ENCODE data around the gene DDRGK1.
"Not testable (repeated sequence)": the region's sequence is repeated elsewhere in the genome, so short reads cannot be mapped to it uniquely, and the experiment has no call there.

The DDRGK1 gene

DNA sequence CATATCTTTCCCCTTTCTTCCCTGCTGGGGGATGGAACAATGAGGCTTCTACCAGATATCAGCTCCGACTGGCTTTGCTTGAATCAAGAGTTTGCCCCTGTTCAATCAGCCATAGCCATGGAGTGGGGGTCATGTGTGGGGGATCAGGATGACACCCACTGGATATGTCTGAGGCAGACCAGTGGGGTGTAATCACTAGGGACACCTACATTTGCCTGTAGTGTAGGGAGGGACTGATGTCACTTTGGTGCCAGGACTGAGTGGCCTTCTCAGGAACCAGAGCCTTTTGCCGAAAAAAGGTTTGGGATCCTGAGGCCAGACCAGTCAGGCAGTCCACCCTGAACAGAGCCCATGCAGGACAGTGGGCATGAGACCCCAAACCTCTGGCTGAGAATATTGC, 5.9 kb upstream of the DDRGK1 start:
- DNase-seq, result no peak

GRCh38 chr20:3209946-3210317, 5.5 kb upstream of the DDRGK1 start:
- DNase-seq, result no peak

DNA sequence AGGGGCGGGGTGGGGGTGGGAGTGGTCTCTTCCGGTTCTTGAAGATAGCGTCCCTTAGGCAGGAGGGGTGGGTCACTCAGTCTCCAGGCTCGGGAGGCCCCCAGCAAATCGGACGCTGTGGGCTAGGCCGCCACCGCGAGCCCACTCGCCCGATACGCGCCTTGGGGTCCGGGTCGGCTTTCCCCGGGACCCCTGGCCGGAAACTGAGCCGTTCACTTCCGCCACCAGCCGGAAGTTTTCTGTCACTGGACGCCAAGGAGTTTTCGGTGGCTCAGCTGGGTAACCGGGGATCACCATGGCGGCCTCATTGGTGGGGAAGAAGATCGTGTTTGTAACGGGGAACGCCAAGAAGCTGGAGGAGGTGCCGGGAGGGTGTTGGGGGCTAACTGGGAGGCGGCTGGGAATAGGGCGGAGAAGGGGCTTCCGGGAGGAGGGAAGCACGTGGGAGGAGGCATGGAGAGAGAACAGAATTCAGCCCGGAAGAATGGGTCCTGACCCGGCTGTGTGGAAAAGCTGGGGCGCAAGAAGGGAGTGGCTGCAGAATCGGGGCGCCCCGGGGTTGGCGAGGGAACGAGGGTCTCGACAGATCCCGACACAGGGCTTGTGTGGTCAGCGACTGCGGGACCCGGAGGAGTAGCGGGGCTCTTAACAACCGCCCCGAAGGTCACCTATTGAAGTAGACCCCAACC, 4.9 kb upstream of the DDRGK1 start, which contains the start of gene ITPA:
TSS of gene ITPA (plus strand) at position 242 of the 689 bp plus-strand sequence. CDS start at position 296, 54 bp downstream.
- peak; percentile 39 for DNase-seq

DNA sequence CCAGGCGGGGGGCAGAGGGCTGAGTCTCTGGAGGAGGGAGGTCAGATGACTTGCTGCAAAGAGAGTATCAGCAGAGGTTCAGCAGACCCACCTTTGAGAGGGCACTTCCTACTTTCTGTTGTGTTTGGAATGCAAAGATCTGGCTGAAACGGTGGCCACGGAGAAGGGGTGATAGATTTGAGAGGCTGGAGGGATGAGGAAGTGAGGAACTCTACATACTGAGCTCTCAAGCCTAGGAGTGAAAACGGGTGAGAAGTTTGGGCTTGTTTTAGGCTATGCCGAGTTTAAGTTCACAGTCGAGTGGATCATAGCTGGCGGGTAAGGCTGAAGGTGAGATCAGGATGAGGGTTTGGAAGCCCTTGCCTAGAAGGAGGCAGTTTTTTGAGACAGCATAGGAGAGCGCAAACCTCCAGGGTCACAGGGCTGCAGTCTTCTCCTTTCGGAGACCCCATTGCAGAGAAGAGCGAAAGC, 4.3 kb upstream of the DDRGK1 start:
- peak; percentile 15 for DNase-seq

GRCh38 chr20:3203315-3204123, 963 bp downstream of the DDRGK1 start:
- DNase-seq, result peak; percentile 28

DNA sequence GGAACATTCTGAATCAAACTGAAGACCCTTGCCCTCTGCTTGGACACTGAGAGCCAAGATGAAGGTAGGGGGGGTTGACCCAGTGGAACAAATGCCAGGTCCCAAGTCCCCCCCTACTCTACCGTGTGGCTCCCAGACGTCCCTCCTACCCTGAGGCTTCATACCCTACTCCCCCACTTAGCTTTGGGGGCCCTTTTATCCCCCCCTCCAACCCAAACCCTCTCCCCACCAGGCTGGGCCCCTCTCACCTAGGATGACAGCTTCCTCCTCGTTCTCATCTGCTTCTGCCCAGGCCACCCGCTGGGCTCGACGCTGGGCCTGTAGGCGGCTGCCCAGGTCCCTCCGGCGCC, 1.5 kb downstream of the DDRGK1 start:
- DNase-seq, result no peak

- DNase-seq, result no peak
These were observed 4.3 kb downstream of the DDRGK1 start for GRCh38 chr20:3199976-3200755.

DNA sequence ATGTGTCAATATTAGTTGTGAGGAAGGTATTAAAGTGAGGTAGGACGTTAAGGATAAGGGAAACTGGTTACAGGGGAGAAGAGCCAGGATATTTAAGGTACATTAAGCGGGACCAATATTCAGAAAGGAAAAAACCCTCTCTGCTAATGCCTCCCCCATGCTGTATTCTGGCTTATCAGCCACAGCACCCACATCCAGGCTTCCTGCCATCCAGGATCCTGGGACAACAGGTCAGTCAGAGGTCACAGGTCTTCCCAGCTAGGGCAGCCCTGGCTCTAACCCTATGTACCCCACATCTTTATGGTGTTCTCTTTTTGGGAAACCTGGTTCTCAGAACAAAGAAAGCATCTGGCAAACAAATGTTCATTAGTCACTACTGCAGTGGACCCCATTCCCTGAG, 5.3 kb downstream of the DDRGK1 start:
- no peak for DNase-seq

DNA sequence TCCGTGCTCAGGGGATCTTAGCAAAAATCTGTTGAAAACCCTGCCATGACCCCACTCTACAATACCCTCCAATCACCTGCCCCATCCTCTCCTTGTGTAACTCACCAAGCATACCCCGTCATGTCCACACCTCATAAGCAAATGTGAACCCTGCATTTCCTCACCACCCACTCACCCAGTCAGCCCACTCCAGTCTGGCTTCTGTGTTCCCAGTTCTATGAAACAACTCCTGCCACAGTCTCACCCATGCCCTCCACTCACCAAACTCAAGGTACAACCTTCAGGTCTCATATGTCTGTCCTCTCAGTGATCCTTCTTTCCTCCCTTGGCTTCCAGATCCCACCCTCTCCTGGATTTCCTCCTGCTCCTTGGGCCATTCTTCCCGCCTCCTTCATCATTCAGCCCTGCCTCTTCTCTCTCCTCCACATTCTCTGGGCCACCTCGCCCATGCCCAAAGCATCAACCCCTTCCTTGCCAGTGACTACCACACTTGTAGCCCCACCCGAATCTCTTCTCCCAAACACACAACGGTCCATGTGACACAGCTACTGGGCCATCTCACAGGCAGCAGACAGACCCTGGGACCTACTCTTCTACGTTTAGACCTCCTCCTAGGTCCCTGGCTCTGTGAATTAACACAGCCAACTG, 8.8 kb downstream of the DDRGK1 start:
- DNase-seq, result no peak

DNA sequence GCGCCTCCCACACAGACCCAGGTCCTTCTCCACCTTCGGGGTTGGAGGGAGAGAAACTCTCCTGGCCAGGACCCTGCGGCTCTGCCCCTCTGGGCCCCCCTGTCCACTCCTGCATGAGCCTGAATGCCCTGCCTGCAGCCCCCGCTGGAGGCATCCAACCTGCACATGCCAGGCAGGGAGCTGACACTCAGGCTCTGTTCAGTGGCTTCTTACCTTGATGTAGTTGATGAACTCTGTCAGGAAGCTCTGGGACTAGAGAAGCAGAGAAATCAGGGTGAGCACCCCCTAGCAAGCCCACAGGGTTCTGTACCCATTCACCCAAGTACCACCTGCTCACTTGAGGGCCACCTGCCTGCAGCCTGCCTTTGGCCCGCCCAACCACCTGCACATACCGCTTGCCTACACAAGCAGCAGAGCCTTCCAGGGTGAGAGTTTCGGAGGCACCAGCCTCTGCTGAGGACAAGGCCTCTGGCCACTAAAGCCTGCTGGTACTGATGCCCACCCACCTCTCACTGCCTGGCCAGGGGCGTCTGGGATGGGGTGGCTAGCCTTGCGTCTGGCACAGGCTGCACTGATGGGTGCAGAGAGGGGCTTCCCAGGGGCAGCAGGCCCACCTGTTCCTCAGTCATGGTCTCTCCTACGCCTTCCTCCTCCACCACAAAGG, 9.7 kb downstream of the DDRGK1 start:
- DNase-seq, result no peak

GRCh38 chr20:3193806-3194616, 10.5 kb downstream of the DDRGK1 start:
- no peak for DNase-seq

DNA sequence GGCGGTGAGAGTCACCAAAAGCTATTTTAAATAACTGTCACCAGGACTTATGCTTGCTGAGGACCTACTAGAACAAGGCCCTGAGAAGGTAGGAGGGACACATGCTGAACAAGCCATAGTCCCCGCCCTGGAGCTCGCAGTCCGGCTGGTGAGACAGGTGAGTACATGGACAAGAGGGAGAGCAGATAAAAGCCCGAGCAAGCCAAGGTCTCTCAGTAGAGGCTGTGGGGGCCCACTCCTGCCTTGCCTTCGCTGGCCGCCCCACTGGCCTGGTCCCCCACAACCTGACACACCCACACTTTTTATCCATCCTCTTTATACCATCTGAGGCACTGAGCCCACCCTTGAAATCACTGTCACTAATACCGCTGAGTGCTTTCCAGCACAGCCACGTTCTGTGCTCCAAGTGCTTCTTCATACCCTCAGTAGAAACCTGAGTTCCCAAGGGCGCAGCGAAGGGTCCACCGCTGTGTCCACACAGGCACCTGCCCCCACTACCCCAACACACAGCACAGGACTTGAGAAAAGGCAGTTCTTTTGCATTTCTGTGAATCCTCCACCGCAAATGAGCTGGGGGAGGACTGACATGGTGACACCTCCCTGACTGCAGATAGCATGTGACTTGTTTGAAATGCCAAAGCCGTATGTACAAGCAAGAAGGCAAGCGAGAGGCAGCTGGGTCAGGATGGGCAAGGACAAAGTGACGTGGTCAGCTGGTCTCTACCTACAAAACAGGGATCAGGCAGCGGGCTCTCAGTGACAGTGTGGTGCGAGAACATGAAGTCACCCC, 12.1 kb downstream of the DDRGK1 start:
- no peak for DNase-seq

- no peak for DNase-seq
These were observed 13.8 kb downstream of the DDRGK1 start for GRCh38 chr20:3190681-3191111.

DNA sequence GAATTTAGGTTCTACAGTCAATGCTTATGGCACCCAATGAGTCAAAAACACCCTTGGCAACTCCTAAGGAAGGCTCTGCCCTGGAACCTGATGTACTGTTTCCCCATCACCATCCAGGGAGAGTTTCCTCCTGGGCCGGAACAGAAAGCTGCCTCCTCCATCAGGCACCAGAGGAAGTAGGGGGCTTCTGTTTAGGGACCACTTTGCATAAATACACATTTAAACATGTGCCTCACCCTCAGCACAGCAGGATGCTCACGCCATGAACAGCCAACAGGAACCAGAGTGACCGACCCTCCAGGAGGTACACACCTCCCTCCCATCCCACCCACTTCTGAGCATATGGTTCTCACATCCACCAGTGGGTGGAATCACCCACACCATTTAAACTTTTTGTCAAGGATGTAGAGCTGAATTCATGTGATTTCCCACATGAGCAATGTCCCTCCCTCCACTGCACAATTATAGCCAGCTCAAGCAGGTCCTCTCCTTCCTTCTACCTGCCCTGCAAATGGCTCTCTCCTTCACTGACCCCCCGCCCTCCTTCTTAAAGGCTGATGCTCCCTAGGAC, 14.8 kb downstream of the DDRGK1 start:
- no peak for DNase-seq

DNA sequence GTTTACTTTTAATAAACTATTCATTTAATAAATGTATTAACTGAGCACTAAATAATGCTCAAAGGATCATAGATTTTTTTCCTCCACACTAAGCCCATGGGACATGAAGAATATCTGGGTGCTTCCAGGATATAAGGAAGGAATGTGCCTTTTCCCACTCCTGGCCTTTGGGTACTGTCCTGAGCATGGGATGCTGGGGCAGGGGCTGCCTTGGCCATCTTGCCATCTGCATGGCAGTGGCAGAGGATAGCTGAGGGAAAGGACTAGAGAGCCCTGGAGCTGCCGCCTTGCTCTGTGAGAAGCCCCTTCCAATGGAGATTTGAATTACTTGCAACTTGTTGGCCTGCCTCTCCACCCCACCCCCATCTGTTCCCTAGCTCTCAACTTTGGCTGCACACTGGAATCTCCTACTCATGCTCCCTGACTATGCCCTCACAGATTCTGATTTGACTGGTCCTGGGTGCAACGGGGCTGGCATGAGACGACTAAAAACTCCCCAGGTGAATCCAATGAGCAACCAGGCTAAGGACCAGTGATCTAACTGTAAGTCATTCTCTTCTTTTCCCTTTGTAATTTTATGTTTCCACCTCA, 15.6 kb downstream of the DDRGK1 start:
- DNase-seq, result no peak

- not testable (repeated sequence) for DNase-seq
These were observed 16.6 kb downstream of the DDRGK1 start for GRCh38 chr20:3187861-3188260.

GRCh38 chr20:3183896-3184612, 20.4 kb downstream of the DDRGK1 start:
- no peak for DNase-seq

DNA sequence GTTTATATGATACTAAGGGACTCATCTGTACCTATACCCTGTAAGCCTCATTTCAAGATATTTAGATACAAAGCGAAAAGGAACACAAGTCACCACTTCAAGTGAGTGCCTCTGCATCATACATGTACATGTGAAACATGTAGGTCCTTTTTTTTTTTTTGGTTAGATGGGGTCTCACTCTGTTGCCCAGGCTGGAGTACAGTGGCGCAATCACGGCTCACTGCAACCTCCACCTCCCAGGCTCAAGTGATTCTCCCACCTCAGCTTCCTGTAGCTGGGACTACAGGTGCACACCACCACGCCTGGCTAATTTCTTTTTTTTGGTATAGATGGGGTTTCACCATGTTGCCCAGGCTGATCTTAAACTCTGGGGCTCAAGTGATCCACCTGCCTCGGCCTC, 22.1 kb downstream of the DDRGK1 start:
- not testable (repeated sequence) for DNase-seq

GRCh38 chr20:3181270-3181669, 23.2 kb downstream of the DDRGK1 start:
- no peak for DNase-seq

Measured in NCI-H2227 treated with DMSO at 0.1 percent for 48 hours (cell line).